Tibial nerve (tissue), 4 donors: ENCODE data around the gene STXBP6. TPM values are rescaled to one million over a fixed set of nuclear protein-coding genes. Genes with fewer than 3 reads are reported as not detected.

Source experiments
- DNase-seq, 2 donors: peaks; one replicate each; pipeline ENCODE4 v3.0.0-alpha.2; 2019; ENCODE audit warnings: low spot score in 2 of 2
- H3K27ac ChIP-seq, 4 donors: fragments of 200-600 bp; sonication (generic) in 3 of 4; one replicate each; pipeline ENCODE4 v1.5.1; 2017 to 2019; ENCODE audit warnings: mild to moderate bottlenecking in 1 of 4
- H3K27me3 ChIP-seq, 2 donors: fragments of 200-600 bp; sonication (generic) in 1 of 2; one replicate each; pipeline versions ENCODE4 v1.5.1 to v1.6.0; 2017 to 2019
- H3K36me3 ChIP-seq, 3 donors: fragments of 200-600 bp; sonication (generic); one replicate each; pipeline ENCODE4 v1.5.1; 2018 to 2019
- H3K4me1 ChIP-seq, 4 donors: fragments of 200-600 bp; sonication (generic) in 3 of 4; one replicate each; pipeline ENCODE4 v1.5.1; 2017 to 2019
- H3K4me3 ChIP-seq, 4 donors: fragments of 200-600 bp; sonication (generic) in 3 of 4; one replicate each; pipeline ENCODE4 v1.5.1; 2017 to 2019; ENCODE audit warnings: mild to moderate bottlenecking in 1 of 4, moderate library complexity in 1 of 4
- H3K9me3 ChIP-seq, 4 donors: fragments of 200-600 bp; sonication (generic) in 3 of 4; one replicate each; pipeline ENCODE4 v1.5.1; 2017 to 2019
- EP300 ChIP-seq, 2 donors: sonication (generic); formaldehyde crosslinking; IDR thresholded peaks; one replicate each; pipeline ENCODE4 v1.6.1; 2017; ENCODE audit warnings: antibody characterized with exemption in 2 of 2, mild to moderate bottlenecking in 1 of 2
- POLR2A ChIP-seq, 2 donors: fragments of 450-650 bp; IDR thresholded peaks; one replicate each; pipeline ENCODE4 v1.6.1; 2017; ENCODE audit warnings: antibody characterized with exemption in 2 of 2, mild to moderate bottlenecking in 2 of 2, moderate library complexity in 2 of 2
- WGBS, 2 donors: methylation state at CpG; one replicate each; pipeline ENCODE4 v1.1.5; 2018; 5-methylcytosine and 5-hydroxymethylcytosine counted together
- total RNA-seq, 4 donors: library from RNA; depleted of rRNA; stranded (reverse); fragments of >200 nt; gene quantifications; one replicate each; pipeline ENCODE4 v1.1.0, GENCODE V29; 2016
- TF ChIP-seq, protein P1 (sequence below), 5 experiments: fragments of 200-600 bp in 3 of 5; fragments of 450-650 bp in 2 of 5; sonication (generic) in 3 of 5; IDR thresholded peaks; one replicate each; pipeline ENCODE4 v1.5.1; 2016 to 2019; ENCODE audit warnings: antibody characterized with exemption in 5 of 5, mild to moderate bottlenecking in 3 of 5, moderate library complexity in 2 of 5

The STXBP6 gene
- total RNA-seq, 4 donors from 2014 or later: 12.6 to 42.6 (median 33.5) TPM

DNA sequence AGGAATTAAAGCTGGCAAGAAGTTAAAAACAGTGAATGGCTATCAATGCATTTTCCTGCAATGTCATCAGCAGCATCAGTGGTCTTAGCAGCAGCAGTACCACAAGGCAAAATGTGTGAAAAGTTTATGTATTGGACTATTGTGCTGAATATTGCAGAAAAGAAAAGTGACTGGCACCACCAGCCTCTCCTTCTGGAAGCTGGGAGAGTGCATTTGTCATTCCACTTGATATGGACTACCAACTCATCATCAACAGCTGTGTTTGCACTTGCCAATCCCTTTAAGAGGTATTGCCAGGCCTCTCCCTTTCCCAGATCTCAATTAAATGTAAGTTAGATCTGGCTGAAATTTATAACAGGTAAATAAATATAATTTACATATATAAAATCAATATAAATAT is 265.0 kb downstream of the STXBP6 start:
- Histone ChIP-seq H3K9me3 (no peaks in the 10 kb centered on the region), H3K36me3 (no peaks in the 10 kb centered on the region), H3K4me1 (peaks cover 0 to 12% (median 0%) of the 10 kb centered on the region in 4 donors), H3K27me3 (no peaks in the 10 kb centered on the region), H3K4me3 (no peak overlapping the region), H3K27ac (no peak overlapping the region)
- no peak for DNase-seq
- TF ChIP-seq, protein P1, sequence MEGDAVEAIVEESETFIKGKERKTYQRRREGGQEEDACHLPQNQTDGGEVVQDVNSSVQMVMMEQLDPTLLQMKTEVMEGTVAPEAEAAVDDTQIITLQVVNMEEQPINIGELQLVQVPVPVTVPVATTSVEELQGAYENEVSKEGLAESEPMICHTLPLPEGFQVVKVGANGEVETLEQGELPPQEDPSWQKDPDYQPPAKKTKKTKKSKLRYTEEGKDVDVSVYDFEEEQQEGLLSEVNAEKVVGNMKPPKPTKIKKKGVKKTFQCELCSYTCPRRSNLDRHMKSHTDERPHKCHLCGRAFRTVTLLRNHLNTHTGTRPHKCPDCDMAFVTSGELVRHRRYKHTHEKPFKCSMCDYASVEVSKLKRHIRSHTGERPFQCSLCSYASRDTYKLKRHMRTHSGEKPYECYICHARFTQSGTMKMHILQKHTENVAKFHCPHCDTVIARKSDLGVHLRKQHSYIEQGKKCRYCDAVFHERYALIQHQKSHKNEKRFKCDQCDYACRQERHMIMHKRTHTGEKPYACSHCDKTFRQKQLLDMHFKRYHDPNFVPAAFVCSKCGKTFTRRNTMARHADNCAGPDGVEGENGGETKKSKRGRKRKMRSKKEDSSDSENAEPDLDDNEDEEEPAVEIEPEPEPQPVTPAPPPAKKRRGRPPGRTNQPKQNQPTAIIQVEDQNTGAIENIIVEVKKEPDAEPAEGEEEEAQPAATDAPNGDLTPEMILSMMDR (IDR thresholded peaks at IDR 0.05): no peak
- TF ChIP-seq EP300 (IDR thresholded peaks at IDR 0.05) (no peak), POLR2A (IDR thresholded peaks at IDR 0.05) (no peak)

DNA sequence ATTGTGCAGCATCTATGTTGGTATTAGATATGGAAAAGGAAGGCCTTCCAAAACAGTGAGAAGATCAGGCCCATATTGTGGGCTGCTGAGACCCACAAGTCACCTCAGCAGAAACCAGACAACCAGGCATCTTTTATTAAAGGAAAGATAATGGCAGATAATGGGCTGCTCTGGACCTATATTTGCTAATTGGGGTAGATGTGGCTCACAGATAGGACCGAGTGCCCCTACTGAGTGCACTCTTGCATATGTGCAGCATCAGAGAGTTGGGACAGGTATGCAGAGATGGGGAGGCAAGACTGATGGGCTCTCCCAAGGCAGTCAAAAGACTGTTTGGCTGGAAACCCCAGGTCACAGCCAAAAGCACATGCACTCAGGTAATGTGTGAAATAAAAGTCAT is 266.2 kb downstream of the STXBP6 start:
- DNase-seq: no peak
- WGBS, 2 donors: 86 to 100% methylated on average over 1 of the region's 1 CpG
- Histone ChIP-seq H3K36me3 (no peaks in the 10 kb centered on the region), H3K4me3 (no peak overlapping the region), H3K27me3 (no peaks in the 10 kb centered on the region), H3K9me3 (no peaks in the 10 kb centered on the region), H3K4me1 (peaks cover 0 to under 1% (median 0%) of the 10 kb centered on the region in 4 donors), H3K27ac (no peak overlapping the region)
- TF ChIP-seq EP300 (IDR thresholded peaks at IDR 0.05): no peak
- no peak for TF ChIP-seq POLR2A (IDR thresholded peaks at IDR 0.05)

DNA sequence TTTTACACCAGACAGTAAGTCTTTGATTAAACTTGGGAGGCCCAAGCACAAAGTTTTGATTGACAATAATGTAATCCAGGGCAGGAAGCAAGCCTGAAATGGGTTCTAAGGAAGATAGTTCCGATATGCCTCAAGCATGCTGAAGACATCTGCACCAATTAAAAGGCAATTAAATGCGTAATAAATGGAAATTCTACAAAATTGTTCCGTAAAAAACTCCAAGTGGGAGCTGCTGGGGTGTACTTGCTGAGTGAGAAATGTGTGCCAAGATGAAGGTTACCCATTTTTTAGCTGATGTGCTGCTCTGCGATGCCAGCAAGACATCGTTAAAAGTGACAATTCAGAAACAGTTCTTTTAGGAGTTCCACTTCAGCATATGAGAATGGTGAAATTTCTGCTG is 269.7 kb downstream of the STXBP6 start:
- Histone ChIP-seq H3K4me3 (no peak overlapping the region), H3K9me3 (no peaks in the 10 kb centered on the region), H3K36me3 (no peaks in the 10 kb centered on the region), H3K4me1 (no peaks in the 10 kb centered on the region), H3K27me3 (no peaks in the 10 kb centered on the region), H3K27ac (no peak overlapping the region)
- 46 to 54% methylated on average over 5 of the region's 5 CpGs for WGBS, 2 donors
- no peak for DNase-seq
- TF ChIP-seq POLR2A (IDR thresholded peaks at IDR 0.05): no peak
- no peak for TF ChIP-seq EP300 (IDR thresholded peaks at IDR 0.05)
- TF ChIP-seq, protein P1 (IDR thresholded peaks at IDR 0.05): no peak

DNA sequence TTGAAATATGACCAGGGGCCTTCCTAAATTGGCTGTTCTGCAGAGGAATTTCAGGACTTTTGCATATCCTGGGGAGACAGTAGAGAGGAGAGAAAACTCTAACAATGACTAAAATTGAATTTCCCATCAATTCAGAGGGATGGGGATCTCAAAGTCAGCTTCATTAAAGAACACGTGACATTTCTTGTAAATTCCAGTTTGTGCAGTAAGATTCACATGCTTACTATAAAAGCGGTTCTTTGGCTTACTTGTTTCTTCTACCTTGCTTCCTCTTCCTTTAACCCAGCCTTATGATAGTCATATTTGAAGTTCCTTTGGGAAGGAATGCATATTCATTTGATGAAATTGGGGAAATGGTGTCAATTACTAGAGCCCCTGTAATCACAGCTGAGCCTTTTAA is 272.3 kb downstream of the STXBP6 start:
- H3K4me3 ChIP-seq: no peak overlapping the region
- no peaks in the 10 kb centered on the region for H3K36me3 ChIP-seq
- no peaks in the 10 kb centered on the region for H3K9me3 ChIP-seq
- DNase-seq: no peak
- WGBS, 2 donors: 83 to 88% methylated on average over 2 of the region's 2 CpGs
- TF ChIP-seq POLR2A (IDR thresholded peaks at IDR 0.05) (no peak), EP300 (IDR thresholded peaks at IDR 0.05) (no peak)
- TF ChIP-seq, protein P1 (IDR thresholded peaks at IDR 0.05): no peak
- no peak overlapping the region for H3K27ac ChIP-seq
- H3K4me1 ChIP-seq: no peaks in the 10 kb centered on the region
- H3K27me3 ChIP-seq: no peaks in the 10 kb centered on the region

DNA sequence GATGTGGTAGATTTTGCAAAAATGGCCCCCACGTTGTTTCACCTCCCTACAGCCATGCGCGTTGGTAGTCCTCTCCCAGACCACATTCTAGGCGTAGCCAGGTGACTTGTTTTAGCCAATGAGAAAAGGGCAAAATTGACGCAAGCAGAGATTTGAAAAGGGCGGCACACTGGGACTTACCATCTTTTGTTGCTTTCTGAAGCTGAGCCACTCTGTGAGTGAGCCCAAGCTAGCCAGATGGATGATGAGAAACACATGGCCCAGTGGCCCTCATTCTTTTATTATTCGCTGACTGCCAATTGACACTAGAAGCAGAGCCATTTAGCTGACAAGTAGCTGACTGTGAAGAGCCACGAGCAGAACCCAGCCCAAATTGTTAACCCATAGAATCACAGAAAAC is 274.0 kb downstream of the STXBP6 start:
- no peak for DNase-seq
- Histone ChIP-seq H3K4me3 (no peak overlapping the region), H3K4me1 (no peaks in the 10 kb centered on the region), H3K27me3 (no peaks in the 10 kb centered on the region), H3K27ac (no peak overlapping the region), H3K36me3 (no peaks in the 10 kb centered on the region), H3K9me3 (no peaks in the 10 kb centered on the region)
- WGBS, 2 donors: 74 to 80% methylated on average over 8 of the region's 8 CpGs
- TF ChIP-seq POLR2A (IDR thresholded peaks at IDR 0.05) (no peak), EP300 (IDR thresholded peaks at IDR 0.05) (no peak)
- TF ChIP-seq, protein P1 (IDR thresholded peaks at IDR 0.05): no peak
